DND-41 (cell line): ENCODE results near the gene TOMM40L.

Experiments
- ATAC-seq: fragments of 200-7000 bp; cut with Tn5 transposase; 3 replicates; pipeline ENCODE4 v1.9.1; 2021; ENCODE audit warnings: low read depth; ENCODE audit not compliant: insufficient read depth
- DNase-seq: peaks from one replicate; pipeline ENCODE4 v3.0.0-alpha.2; 2020
- H2AFZ ChIP-seq: 2 replicates; pipeline ENCODE4 v1.6.0; 2012; ENCODE audit warnings: low read depth, low read length
- H3K27ac ChIP-seq: 2 replicates; pipeline ENCODE4 v1.5.1; 2012; ENCODE audit warnings: low read length, inconsistent platforms
- H3K27me3 ChIP-seq: fragments of 200-600 bp; sonication (generic); 2 replicates; pipeline ENCODE4 v1.6.0; 2012; ENCODE audit warnings: low read length, mild to moderate bottlenecking, inconsistent platforms; ENCODE audit not compliant: insufficient read depth, poor library complexity
- H3K36me3 ChIP-seq: 2 replicates; pipeline ENCODE4 v1.5.1; 2012; ENCODE audit warnings: low read length, inconsistent platforms; ENCODE audit not compliant: insufficient read depth
- H3K4me1 ChIP-seq: 2 replicates; pipeline ENCODE4 v1.5.1; 2012; ENCODE audit warnings: mild to moderate bottlenecking, low read length; ENCODE audit not compliant: insufficient read depth
- H3K4me2 ChIP-seq: 2 replicates; pipeline ENCODE4 v1.6.0; 2012; ENCODE audit warnings: mild to moderate bottlenecking, moderate library complexity, low read length, inconsistent platforms; ENCODE audit not compliant: insufficient read depth
- H3K4me3 ChIP-seq, 2 experiments: fragments of 200-600 bp in 1 of 2; shearing (Covaris generic) in 1 of 2; 2 replicates each; pipeline ENCODE4 v1.5.1; 2012 to 2016; ENCODE audit warnings: inconsistent platforms in 2 of 2, low read length in 2 of 2, mild to moderate bottlenecking in 2 of 2, low read depth in 1 of 2, moderate library complexity in 1 of 2
- H3K79me2 ChIP-seq: 2 replicates; pipeline ENCODE4 v1.6.0; 2012; ENCODE audit warnings: low read length, inconsistent platforms; ENCODE audit not compliant: insufficient read depth
- H3K9ac ChIP-seq: 2 replicates; pipeline ENCODE4 v1.6.0; 2012; ENCODE audit warnings: low read depth, mild to moderate bottlenecking, inconsistent platforms, low read length, moderate library complexity
- H3K9me3 ChIP-seq: 2 replicates; pipeline ENCODE4 v1.5.1; 2012; ENCODE audit warnings: low read length, moderate library complexity, mild to moderate bottlenecking, inconsistent platforms; ENCODE audit not compliant: insufficient read depth, severe bottlenecking
- H4K20me1 ChIP-seq: 2 replicates; pipeline ENCODE4 v1.6.0; 2012; ENCODE audit warnings: low read length; ENCODE audit not compliant: insufficient read depth
- CTCF ChIP-seq: IDR thresholded peaks from 2 replicates; pipeline ENCODE4 v1.5.1; 2012; ENCODE audit warnings: borderline replicate concordance, low read length, moderate library complexity, mild to moderate bottlenecking; ENCODE audit not compliant: poor library complexity, severe bottlenecking; ENCODE audit errors: extremely low read depth
- EZH2 ChIP-seq: IDR thresholded peaks from 3 replicates; pipeline ENCODE4 v1.6.1; 2012; ENCODE audit warnings: borderline replicate concordance, low read depth, mild to moderate bottlenecking, moderate library complexity, low read length, inconsistent platforms; ENCODE audit not compliant: severe bottlenecking

Gene TOMM40L

GRCh38 chr1:161196111-161196510 lies 29.7 kb upstream of the TOMM40L start:
- Histone ChIP-seq H3K36me3 (no peaks in the 10 kb centered on the region), H3K27ac (no peak overlapping the region), H3K4me2 (no peak overlapping the region), H3K4me3 (no peak overlapping the region), H3K27me3 (no peaks in the 10 kb centered on the region), H3K79me2 (no peaks in the 10 kb centered on the region), H3K4me1 (peaks cover 6% of the 10 kb centered on the region), H3K9me3 (no peaks in the 10 kb centered on the region), H2AFZ (no peak overlapping the region), H4K20me1 (no peaks in the 10 kb centered on the region), H3K9ac (no peak overlapping the region)
- TF ChIP-seq CTCF, result no peak
- no peak for TF ChIP-seq EZH2
- DNase-seq (no peak), ATAC-seq (no peak)

- no peak overlapping the region for H3K9ac ChIP-seq
- ATAC-seq, result no peak
Observed at GRCh38 chr1:161196521-161197451, 29.1 kb upstream of the TOMM40L start.

GRCh38 chr1:161197560-161198193 lies 28.2 kb upstream of the TOMM40L start:
- Histone ChIP-seq H3K27ac (no peak overlapping the region), H3K27me3 (no peaks in the 10 kb centered on the region), H3K4me1 (peaks cover 14% of the 10 kb centered on the region), H3K9ac (no peak overlapping the region), H3K9me3 (no peaks in the 10 kb centered on the region), H3K79me2 (peaks cover 5% of the 10 kb centered on the region), H3K36me3 (no peaks in the 10 kb centered on the region; the same call in 1 of the 2 replicates), H2AFZ (no peak overlapping the region), H4K20me1 (no peaks in the 10 kb centered on the region), H3K4me2 (no peak overlapping the region), H3K4me3 (no peak overlapping the region)
- DNase-seq (no peak), ATAC-seq (no peak)
- no peak for TF ChIP-seq CTCF
- TF ChIP-seq EZH2, result no peak

More at GRCh38 chr1:161196521-161197451, 29.1 kb upstream of the TOMM40L start:
- H3K4me1 ChIP-seq, result peaks cover 13% of the 10 kb centered on the region
- no peaks in the 10 kb centered on the region for H4K20me1 ChIP-seq
- DNase-seq, result no peak
- H3K27me3 ChIP-seq, result no peaks in the 10 kb centered on the region
- H3K79me2 ChIP-seq, result no peaks in the 10 kb centered on the region
- H3K27ac ChIP-seq, result no peak overlapping the region
- no peaks in the 10 kb centered on the region for H3K9me3 ChIP-seq
- H3K4me3 ChIP-seq, result no peak overlapping the region
- no peak overlapping the region for H2AFZ ChIP-seq
- H3K4me2 ChIP-seq, result no peak overlapping the region
- H3K36me3 ChIP-seq, result no peaks in the 10 kb centered on the region
- no peak for TF ChIP-seq CTCF
- no peak for TF ChIP-seq EZH2
